PC-3 (cell line): ENCODE data around the gene OR51I1.

Experiments used
- CTCF ChIP-seq: fragments of 300-600 bp; sonication (generic); conservative IDR thresholded peaks from 2 replicates; pipeline ENCODE4 v1.5.1; 2017; ENCODE audit warnings: antibody characterized with exemption, low read depth, mild to moderate bottlenecking, low read length
- EZH2 ChIP-seq: fragments of 300-600 bp; sonication (generic); IDR thresholded peaks from one replicate; pipeline ENCODE4 v1.6.1; 2017; ENCODE audit warnings: antibody characterized with exemption, mild to moderate bottlenecking, low read length; ENCODE audit not compliant: unreplicated experiment
- EZH2phosphoT487 ChIP-seq: fragments of 300-600 bp; sonication (generic); IDR thresholded peaks from 2 replicates; pipeline ENCODE4 v1.6.1; 2018; ENCODE audit warnings: mild to moderate bottlenecking, antibody characterized with exemption, low read length, borderline replicate concordance

GRCh38 chr11:5420993-5421392 lies 20.3 kb downstream of the OR51I1 start:
- no peak for TF ChIP-seq CTCF
- TF ChIP-seq EZH2, result no peak
- TF ChIP-seq EZH2phosphoT487, result no peak
